ENCODE results near the gene FHIT.

FHIT gene

DNA sequence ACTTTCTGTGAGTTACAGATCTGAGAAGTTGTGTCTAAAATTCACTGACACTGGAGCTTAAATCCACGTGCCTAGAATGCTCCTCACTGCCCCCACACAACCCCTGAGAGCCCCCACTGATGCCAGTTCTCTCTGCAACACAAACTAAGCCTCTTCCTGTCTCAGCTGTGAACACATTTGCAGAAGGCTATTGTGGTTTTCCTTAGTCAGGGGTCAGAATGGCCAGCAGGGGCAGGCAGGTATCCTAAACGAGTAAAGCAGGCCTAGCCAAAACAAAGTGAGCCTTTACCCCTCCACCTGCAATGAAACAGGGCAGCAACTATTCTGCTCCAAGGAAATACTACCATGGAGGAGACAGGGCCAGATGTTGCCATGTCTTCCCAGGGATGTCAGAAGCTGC, 78.6 kb downstream of the FHIT start:
- Histone ChIP-seq H3K4me1 (ENCODE audit: insufficient read depth, insufficient read length) (peaks cover 2% of the 10 kb centered on the region), H3K36me3 (ENCODE audit: insufficient read depth, insufficient read length, low read length) (no peaks in the 10 kb centered on the region), H3K4me3 (ENCODE audit: insufficient read length, low read depth) (no peak overlapping the region), H3K9ac (ENCODE audit: insufficient read length, low read depth) (no peak overlapping the region), H3K9me3 (ENCODE audit: insufficient read depth, low read length) (no peaks in the 10 kb centered on the region), H3K27me3 (ENCODE audit: insufficient read depth, insufficient read length) (no peaks in the 10 kb centered on the region)
- TF ChIP-seq SUZ12 (IDR thresholded peaks at IDR 0.05; ENCODE audit: extremely low read depth, insufficient read depth, insufficient read length) (no peak), YY1 (IDR thresholded peaks at IDR 0.05; ENCODE audit: insufficient read depth, insufficient read length) (no peak), ZNF274 (IDR thresholded peaks at IDR 0.05; ENCODE audit: low read depth, low read length) (no peak)
- DNase-seq (ENCODE audit: low read depth, low spot score), result peak; percentile 43

DNA sequence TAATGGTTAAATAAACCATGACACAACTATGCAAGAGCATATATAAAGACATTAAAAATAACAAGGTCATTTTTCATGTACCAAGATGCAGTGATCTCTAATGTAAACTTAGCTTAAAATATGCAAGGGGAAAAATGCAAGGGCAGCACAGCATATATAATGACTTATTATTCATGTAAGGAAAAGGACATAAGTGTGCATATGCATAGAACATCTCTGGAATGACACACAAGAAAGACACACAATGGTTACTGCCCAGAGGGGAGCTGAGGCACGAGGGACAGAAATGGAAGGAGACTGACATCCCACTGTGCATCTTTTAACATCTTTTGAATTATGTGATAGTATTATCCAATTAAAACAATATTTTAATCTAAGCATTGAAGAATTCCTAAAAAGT, 79.0 kb downstream of the FHIT start:
- H3K4me3 ChIP-seq (ENCODE audit: insufficient read length, low read depth), result no peak overlapping the region

DNA sequence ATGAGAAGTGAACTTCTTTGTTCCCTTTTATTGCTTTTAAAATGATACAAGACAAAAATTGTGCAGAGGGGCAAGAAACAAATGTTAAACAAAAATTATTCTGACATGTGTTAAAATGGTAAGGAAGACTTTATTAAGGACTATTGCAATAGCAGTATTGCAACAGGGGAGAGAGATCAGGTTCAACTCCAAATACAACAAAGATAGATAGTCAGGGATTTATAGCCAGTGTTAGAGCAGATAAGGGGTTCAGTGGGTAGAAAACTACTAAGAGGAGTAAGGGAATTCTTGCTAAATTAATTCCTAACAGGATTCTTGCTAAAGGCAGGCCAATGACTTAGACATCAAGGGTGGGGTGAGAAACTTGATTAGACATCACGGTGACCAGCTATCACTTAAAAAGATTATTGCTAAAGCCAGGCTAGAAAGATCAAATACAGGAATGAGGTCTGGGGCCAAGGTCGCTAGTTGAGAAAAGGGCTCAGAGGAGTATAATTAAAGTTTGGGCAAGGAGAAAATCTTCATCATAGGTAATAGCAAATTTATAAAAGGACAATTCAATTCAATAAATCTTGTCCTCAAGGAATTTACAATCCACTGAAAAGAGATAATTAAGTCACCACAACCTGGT, 81.5 kb downstream of the FHIT start:
- no peak for DNase-seq (ENCODE audit: low read depth, low spot score)
- no peak overlapping the region for H3K4me3 ChIP-seq (ENCODE audit: insufficient read length, low read depth)
- H3K36me3 ChIP-seq (ENCODE audit: insufficient read depth, insufficient read length, low read length), result no peaks in the 10 kb centered on the region
- H3K4me1 ChIP-seq (ENCODE audit: insufficient read depth, insufficient read length), result peaks cover 2% of the 10 kb centered on the region
- H3K9ac ChIP-seq (ENCODE audit: insufficient read length, low read depth), result no peak overlapping the region
- TF ChIP-seq ZNF274 (IDR thresholded peaks at IDR 0.05; ENCODE audit: low read depth, low read length), result no peak
- no peak for TF ChIP-seq YY1 (IDR thresholded peaks at IDR 0.05; ENCODE audit: insufficient read depth, insufficient read length)
- no peak for TF ChIP-seq SUZ12 (IDR thresholded peaks at IDR 0.05; ENCODE audit: extremely low read depth, insufficient read depth, insufficient read length)
- no peaks in the 10 kb centered on the region for H3K27me3 ChIP-seq (ENCODE audit: insufficient read depth, insufficient read length)
- H3K9me3 ChIP-seq (ENCODE audit: insufficient read depth, low read length), result no peaks in the 10 kb centered on the region; the same call in 1 of the 2 replicates

More for the DNA sequence above, 79.0 kb downstream of the FHIT start:
- H3K27me3 ChIP-seq (ENCODE audit: insufficient read depth, insufficient read length), result no peaks in the 10 kb centered on the region
- TF ChIP-seq SUZ12 (IDR thresholded peaks at IDR 0.05; ENCODE audit: extremely low read depth, insufficient read depth, insufficient read length) (no peak), ZNF274 (IDR thresholded peaks at IDR 0.05; ENCODE audit: low read depth, low read length) (no peak), YY1 (IDR thresholded peaks at IDR 0.05; ENCODE audit: insufficient read depth, insufficient read length) (no peak)
- DNase-seq (ENCODE audit: low read depth, low spot score), result no peak
- peaks cover 2% of the 10 kb centered on the region for H3K4me1 ChIP-seq (ENCODE audit: insufficient read depth, insufficient read length)
- no peaks in the 10 kb centered on the region for H3K36me3 ChIP-seq (ENCODE audit: insufficient read depth, insufficient read length, low read length)
- H3K9me3 ChIP-seq (ENCODE audit: insufficient read depth, low read length), result no peaks in the 10 kb centered on the region
- no peak overlapping the region for H3K9ac ChIP-seq (ENCODE audit: insufficient read length, low read depth)

DNA sequence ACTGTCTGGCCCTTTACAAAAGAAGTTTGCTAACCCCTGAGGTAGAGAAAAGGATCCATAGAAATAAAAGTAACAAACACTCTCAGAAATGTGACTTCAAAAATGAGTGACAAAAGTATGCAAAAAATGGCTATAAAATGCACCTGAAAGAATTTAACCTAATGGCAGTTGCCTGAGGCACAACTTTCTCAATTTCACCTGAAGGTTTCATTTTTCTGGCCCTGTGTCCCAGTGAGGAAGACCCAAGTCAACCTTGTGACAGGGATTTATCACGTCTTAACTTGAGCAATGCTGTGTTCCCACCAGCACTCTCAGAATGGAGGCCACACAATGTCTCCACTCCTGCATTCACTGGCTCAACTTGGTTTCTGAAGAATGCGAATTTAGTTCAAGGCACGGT, 83.0 kb downstream of the FHIT start:
- H3K9me3 ChIP-seq (ENCODE audit: insufficient read depth, low read length), result no peaks in the 10 kb centered on the region; the same call in 1 of the 2 replicates
- H3K4me3 ChIP-seq (ENCODE audit: insufficient read length, low read depth), result no peak overlapping the region
- H3K36me3 ChIP-seq (ENCODE audit: insufficient read depth, insufficient read length, low read length), result no peaks in the 10 kb centered on the region
- TF ChIP-seq ZNF274 (IDR thresholded peaks at IDR 0.05; ENCODE audit: low read depth, low read length) (no peak), SUZ12 (IDR thresholded peaks at IDR 0.05; ENCODE audit: extremely low read depth, insufficient read depth, insufficient read length) (no peak), YY1 (IDR thresholded peaks at IDR 0.05; ENCODE audit: insufficient read depth, insufficient read length) (no peak)
- peaks cover 2% of the 10 kb centered on the region for H3K4me1 ChIP-seq (ENCODE audit: insufficient read depth, insufficient read length)
- no peaks in the 10 kb centered on the region for H3K27me3 ChIP-seq (ENCODE audit: insufficient read depth, insufficient read length)
- no peak overlapping the region for H3K9ac ChIP-seq (ENCODE audit: insufficient read length, low read depth)
- no peak for DNase-seq (ENCODE audit: low read depth, low spot score)

DNA sequence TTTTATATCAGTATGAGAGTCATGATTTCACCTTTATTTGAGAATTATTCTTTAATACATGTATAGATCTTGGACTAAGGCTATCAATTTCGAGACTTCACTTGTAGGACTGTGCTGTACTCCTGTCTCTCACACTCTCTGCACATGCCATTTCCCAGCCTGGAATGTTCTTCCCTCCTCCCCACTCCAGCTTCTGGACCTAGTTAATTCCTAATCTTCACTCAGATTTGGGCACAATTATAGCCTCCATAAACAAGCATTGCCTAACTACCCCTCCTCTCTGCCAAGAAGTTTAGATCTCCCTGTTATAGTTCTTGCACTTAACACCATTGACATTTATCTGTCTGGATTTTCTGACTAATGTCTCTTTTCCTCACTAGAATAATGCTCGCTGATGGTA, 88.3 kb downstream of the FHIT start:
- TF ChIP-seq YY1 (IDR thresholded peaks at IDR 0.05; ENCODE audit: insufficient read depth, insufficient read length) (no peak), SUZ12 (IDR thresholded peaks at IDR 0.05; ENCODE audit: extremely low read depth, insufficient read depth, insufficient read length) (no peak), ZNF274 (IDR thresholded peaks at IDR 0.05; ENCODE audit: low read depth, low read length) (no peak)
- no peak for DNase-seq (ENCODE audit: low read depth, low spot score)
- no peaks in the 10 kb centered on the region; the same call in 1 of the 2 replicates for H3K9me3 ChIP-seq (ENCODE audit: insufficient read depth, low read length)
- H3K4me3 ChIP-seq (ENCODE audit: insufficient read length, low read depth), result no peak overlapping the region
- H3K27me3 ChIP-seq (ENCODE audit: insufficient read depth, insufficient read length), result no peaks in the 10 kb centered on the region
- H3K36me3 ChIP-seq (ENCODE audit: insufficient read depth, insufficient read length, low read length), result no peaks in the 10 kb centered on the region
- H3K4me1 ChIP-seq (ENCODE audit: insufficient read depth, insufficient read length), result no peaks in the 10 kb centered on the region
- no peak overlapping the region for H3K9ac ChIP-seq (ENCODE audit: insufficient read length, low read depth)

DNA sequence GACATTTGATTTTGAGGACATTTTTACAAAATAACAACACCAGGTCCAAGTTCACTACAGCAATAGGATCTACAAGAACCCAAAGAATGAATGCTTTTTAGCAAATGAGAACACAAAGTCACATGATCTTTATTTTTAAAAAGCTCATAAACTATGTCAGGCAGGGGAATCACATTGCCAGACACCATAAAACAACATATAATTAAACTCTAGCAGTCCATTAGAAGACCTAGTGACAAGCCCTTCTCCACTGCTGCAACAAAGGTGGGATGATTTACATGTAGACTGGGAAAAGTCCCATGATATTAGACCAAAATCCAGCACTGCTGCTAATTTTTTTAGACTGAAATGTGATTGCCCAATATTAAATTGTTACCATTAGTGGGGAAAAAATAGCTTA, 92.6 kb downstream of the FHIT start:
- Histone ChIP-seq H3K4me3 (ENCODE audit: insufficient read length, low read depth) (no peak overlapping the region), H3K36me3 (ENCODE audit: insufficient read depth, insufficient read length, low read length) (no peaks in the 10 kb centered on the region), H3K4me1 (ENCODE audit: insufficient read depth, insufficient read length) (no peaks in the 10 kb centered on the region), H3K9ac (ENCODE audit: insufficient read length, low read depth) (no peak overlapping the region), H3K9me3 (ENCODE audit: insufficient read depth, low read length) (no peaks in the 10 kb centered on the region), H3K27me3 (ENCODE audit: insufficient read depth, insufficient read length) (no peaks in the 10 kb centered on the region)
- DNase-seq (ENCODE audit: low read depth, low spot score), result no peak
- TF ChIP-seq ZNF274 (IDR thresholded peaks at IDR 0.05; ENCODE audit: low read depth, low read length) (no peak), YY1 (IDR thresholded peaks at IDR 0.05; ENCODE audit: insufficient read depth, insufficient read length) (no peak), SUZ12 (IDR thresholded peaks at IDR 0.05; ENCODE audit: extremely low read depth, insufficient read depth, insufficient read length) (no peak)

DNA sequence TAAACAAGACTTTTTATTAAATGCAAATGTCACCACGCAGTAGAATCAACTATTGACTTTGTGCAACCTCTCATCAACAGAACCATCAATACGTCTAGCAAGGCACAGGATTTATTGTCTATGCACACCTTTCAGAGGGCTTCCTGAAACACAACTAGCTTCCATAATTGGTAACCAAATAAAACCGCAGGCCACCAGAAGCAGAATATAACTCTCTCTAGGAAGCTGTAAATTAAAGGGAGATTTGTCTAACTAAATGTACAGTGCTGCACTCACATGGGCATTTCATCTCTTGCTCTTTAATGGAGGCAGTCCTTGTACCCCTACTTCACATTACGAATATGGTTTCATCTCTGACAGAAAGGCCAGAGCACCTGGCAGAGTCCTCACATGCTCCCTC, 93.0 kb downstream of the FHIT start:
- no peaks in the 10 kb centered on the region for H3K36me3 ChIP-seq (ENCODE audit: insufficient read depth, insufficient read length, low read length)
- TF ChIP-seq SUZ12 (IDR thresholded peaks at IDR 0.05; ENCODE audit: extremely low read depth, insufficient read depth, insufficient read length) (no peak), YY1 (IDR thresholded peaks at IDR 0.05; ENCODE audit: insufficient read depth, insufficient read length) (no peak), ZNF274 (IDR thresholded peaks at IDR 0.05; ENCODE audit: low read depth, low read length) (no peak)
- no peaks in the 10 kb centered on the region for H3K9me3 ChIP-seq (ENCODE audit: insufficient read depth, low read length)
- H3K4me3 ChIP-seq (ENCODE audit: insufficient read length, low read depth), result no peak overlapping the region
- DNase-seq (ENCODE audit: low read depth, low spot score), result no peak
- no peaks in the 10 kb centered on the region for H3K27me3 ChIP-seq (ENCODE audit: insufficient read depth, insufficient read length)
- no peak overlapping the region for H3K9ac ChIP-seq (ENCODE audit: insufficient read length, low read depth)
- H3K4me1 ChIP-seq (ENCODE audit: insufficient read depth, insufficient read length), result no peaks in the 10 kb centered on the region
